Ramos (cell line): Measurements from ENCODE around the gene POTEF.
"Not testable (repeated sequence)": the region's sequence is repeated elsewhere in the genome, so short reads cannot be mapped to it uniquely, and the experiment has no call there.

ENCODE experiments used
- in situ Hi-C: fragments of 300-500 bp; cut with MboI; formaldehyde crosslinking; loops from one replicate; pipeline ENCODE4 v1.14.3; 2022; ENCODE audit warnings: low sequenced_read_pairs; ENCODE audit not compliant: unreplicated experiment

POTEF gene

GRCh38 chr2:130153721-130154422, 24.9 kb upstream of the POTEF start:
- in situ Hi-C loops = not testable (repeated sequence)

- in situ Hi-C loops = no loop called here
Observed at GRCh38 chr2:130152816-130153595, 24.0 kb upstream of the POTEF start.

- in situ Hi-C loops = not testable (repeated sequence)
Observed at GRCh38 chr2:130152136-130152815, 23.3 kb upstream of the POTEF start.

- in situ Hi-C loops = not testable (repeated sequence)
Observed at GRCh38 chr2:130151145-130151512, 22.1 kb upstream of the POTEF start.

GRCh38 chr2:130150181-130151144, 21.4 kb upstream of the POTEF start:
- in situ Hi-C loops = no loop called here

- in situ Hi-C loops = not testable (repeated sequence)
Observed at GRCh38 chr2:130148515-130148914, 19.5 kb upstream of the POTEF start.

- in situ Hi-C loops = not testable (repeated sequence)
Observed at GRCh38 chr2:130145006-130145414, 16.0 kb upstream of the POTEF start, which contains the start of gene CCDC74B. CCDC74B (minus strand) TSS chr2:130145112; CDS start chr2:130144996, 116 bp downstream.

GRCh38 chr2:130143266-130144039, 14.4 kb upstream of the POTEF start:
- in situ Hi-C loops = not testable (repeated sequence)

GRCh38 chr2:130142396-130143265, 13.6 kb upstream of the POTEF start:
- in situ Hi-C loops = not testable (repeated sequence)

GRCh38 chr2:130141645-130142370, 12.8 kb upstream of the POTEF start:
- in situ Hi-C loops = not testable (repeated sequence)

- in situ Hi-C loops = not testable (repeated sequence)
Observed at GRCh38 chr2:130141002-130141401, 12.0 kb upstream of the POTEF start.

GRCh38 chr2:130140516-130140915, 11.5 kb upstream of the POTEF start:
- in situ Hi-C loops = not testable (repeated sequence)

GRCh38 chr2:130139331-130140280, 10.6 kb upstream of the POTEF start:
- in situ Hi-C loops = not testable (repeated sequence)

- in situ Hi-C loops = not testable (repeated sequence)
Observed at GRCh38 chr2:130138841-130139251, 9.8 kb upstream of the POTEF start.

- in situ Hi-C loops = not testable (repeated sequence)
Observed at GRCh38 chr2:130138326-130138725, 9.3 kb upstream of the POTEF start.

GRCh38 chr2:130137118-130137517, 8.1 kb upstream of the POTEF start:
- in situ Hi-C loops = not testable (repeated sequence)
